Stimulated activated CD4-positive, alpha-beta T cell treated with anti-CD3 and anti-CD28 coated beads, Interleukin-4, amount 100 ng/mL, for 24 hours (primary cell): ENCODE data around the gene EBF3.

Experiments used
- DNase-seq: peaks from one replicate; pipeline ENCODE4 v3.0.0-alpha.2; 2020

EBF3 gene

DNA sequence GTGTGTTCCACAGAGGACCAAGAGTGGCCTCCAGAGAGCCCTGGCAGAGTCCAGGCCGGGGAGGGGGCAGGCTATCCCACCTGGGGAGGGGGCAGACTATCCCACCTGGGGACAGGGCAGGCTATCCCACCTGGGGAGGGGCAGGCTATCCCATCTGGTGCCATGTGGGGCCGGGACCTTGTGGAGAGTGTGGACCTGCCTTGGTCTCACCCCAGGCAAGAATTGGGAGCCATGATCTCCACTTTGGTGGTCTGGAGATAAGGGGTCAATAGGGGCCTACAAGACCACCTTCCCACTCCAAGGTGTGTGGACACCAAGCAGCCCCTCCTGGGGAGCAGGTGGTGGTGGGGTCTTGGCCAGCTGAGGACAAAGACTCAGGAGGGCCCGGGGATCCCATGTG lies 138.2 kb downstream of the EBF3 start:
- no peak for DNase-seq

DNA sequence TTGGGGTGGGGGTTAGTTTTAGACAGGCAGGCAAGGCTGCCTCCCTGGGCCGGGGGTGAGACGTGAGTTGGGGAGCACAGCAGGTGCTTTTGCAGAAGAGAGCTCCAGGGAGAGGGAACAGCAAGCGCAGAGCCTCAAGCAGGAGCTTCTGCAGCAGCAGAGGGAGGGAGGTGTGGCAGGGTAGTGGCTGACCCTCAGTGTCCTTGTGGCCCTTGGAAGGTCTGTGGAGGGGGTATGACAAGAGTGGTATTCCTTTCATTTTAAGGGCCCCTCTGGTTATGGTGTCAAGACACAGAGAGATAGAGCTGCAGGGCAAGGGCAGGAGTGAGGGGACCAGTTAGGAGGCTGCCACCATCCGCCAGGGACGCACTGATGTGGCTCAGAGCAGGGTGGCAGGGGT lies 138.9 kb downstream of the EBF3 start:
- DNase-seq: no peak

DNA sequence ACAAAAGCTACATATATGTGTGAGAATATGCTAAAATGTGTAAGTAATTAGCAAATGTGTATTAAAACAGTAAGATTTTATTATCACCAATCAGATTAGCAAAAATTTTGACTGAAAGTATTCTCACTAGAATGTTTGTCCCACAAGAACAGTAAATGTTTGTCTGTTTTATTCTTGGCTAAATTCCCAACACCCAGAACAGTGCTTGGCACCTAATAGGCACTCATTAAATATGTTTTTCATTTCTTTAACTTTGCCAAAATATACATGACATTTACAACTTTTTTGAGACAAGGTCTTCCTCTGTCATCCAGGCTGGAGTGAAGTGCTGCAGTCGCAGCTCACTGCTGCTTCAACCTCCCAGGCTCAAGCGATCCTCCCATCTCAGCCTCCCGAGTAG lies 143.6 kb downstream of the EBF3 start:
- DNase-seq: no peak

DNA sequence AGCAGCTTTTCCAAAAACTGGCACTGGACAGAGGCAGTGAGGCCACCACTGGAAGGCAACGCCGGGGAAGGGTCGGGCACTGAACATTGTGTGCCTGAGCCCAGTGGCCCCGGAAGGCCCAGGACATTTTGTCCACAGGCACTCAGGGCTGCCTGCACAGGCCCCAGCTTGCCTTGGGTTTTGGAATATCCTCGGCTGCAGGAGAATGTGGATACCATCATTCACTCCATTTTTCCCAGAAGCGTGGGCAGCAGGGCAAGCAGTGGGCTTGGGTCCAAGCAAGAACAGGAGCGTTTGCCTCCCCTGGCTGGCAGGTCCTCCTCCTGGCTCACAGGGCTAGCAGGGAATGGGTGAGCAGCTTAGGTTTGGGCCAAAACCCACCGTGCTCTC lies 147.4 kb downstream of the EBF3 start:
- no peak for DNase-seq

DNA sequence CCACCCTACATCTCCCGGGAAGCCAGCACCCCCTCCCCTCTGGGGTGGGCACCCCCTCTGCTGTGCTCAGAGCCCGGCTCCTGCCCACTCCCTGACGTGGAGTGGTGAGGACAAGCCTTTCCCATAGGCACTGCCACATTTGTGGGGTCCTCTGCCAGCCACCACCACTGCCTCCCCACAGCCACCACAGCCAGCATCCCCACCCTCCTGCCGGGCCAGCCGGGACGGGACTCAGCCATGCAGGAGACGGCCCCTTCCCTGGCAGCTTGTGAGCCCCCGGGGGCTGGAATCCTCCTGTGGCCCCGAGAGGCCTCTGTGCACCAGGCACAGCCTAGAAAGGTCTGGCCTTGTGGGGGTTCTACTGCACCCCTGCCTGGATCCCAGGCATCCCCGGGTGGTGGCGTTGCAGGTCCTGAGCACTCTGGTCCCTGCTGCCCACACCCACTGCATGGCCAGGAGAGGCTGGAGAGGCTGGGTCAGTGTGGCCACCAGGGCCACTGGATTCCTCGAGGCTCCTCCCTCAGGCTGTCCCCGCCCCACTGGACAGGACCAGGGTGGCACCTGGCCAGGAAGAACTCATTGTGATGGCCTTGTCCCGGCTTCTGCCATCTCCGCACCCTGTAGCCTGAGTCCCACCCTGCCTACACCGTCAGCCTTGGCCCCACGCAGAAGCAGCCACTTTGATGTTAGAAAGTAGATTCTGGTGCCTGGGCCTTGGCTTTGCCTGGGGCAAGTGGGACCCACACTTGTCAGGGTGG lies 148.0 kb downstream of the EBF3 start:
- DNase-seq: no peak

DNA sequence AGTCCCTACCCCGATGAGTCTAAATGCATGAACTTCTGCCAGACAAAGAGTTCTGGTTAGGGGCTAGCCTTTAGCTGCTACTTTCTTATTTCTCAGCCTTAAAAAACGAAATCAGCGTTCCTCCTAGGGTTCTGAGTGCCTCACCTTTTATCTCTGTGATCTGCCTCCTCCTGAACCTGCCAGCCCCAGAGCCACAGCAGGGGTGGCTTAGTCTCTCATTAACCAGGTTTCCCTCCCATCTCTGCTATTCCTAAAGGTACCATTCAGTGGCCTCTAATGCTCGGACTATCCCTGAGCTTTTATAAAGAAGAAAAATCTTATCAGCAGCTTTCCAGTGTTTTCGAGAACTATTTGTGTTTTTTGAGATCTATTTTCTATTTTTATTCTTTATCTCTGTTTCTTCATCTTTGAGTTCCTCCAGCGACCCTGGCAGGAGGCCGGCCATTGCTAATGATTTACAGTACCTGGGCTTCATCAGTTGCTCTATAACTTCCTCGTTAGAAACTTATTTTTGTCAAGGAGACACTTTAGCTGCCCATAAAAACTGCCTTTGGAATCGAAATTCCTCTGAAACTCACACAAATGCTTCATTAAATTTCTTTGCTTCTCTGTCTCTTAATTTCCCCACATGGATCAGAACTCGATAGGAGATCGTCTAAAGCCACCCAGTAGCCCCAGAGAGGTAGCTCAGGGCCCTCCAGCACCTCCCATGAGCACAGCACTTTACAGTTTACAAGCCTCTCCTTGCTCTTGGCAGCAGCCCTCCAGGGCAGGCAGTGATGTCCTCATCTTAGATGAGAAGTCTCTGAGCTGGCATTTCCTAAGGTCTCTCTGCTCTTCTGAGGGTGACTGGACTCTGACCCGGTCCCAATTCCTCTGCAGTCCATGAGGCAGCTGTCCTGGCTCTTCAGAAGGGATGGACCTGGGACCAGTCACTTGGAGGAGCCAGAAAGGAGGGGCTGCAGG lies 149.1 kb downstream of the EBF3 start:
- no peak for DNase-seq

DNA sequence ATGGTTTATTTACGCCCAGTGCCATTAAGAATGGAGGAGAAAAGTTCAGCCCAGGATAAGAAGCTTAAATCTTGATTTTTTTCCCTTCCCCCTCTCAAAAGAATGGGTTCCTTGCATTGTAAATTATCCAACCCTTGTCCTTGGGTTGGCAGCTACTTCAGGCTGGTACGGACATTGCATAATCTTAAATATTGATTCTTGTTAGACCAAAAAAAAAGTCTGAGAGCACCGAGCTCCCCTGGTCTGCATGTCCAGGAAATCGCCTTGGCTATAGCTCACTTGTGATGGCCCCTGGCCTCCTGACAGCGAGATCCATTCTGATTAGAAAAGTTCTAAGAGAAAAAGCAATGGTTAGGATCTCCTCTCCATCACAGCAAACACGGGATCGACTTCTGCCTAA lies 151.7 kb downstream of the EBF3 start:
- DNase-seq: no peak

DNA sequence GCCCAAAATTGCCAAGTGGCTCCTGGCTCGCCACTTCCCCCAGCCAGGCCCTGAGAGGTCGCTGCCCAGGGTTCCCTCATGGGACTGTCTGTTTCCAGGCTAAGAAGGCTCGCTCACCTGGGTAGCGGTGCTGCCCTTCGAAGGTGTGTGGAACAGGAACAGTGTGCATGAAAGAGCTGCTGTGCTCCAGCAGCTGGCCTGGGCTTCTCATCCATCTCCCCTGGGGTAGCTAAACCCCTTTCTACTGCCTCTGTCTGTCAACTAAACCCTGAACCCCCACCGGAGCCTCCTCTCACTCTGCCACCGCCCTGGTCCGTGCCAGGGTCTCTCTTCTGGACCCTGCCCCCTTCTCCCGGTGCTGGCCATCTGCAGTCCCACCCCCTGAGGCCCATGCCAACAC lies 152.9 kb downstream of the EBF3 start:
- DNase-seq: no peak

DNA sequence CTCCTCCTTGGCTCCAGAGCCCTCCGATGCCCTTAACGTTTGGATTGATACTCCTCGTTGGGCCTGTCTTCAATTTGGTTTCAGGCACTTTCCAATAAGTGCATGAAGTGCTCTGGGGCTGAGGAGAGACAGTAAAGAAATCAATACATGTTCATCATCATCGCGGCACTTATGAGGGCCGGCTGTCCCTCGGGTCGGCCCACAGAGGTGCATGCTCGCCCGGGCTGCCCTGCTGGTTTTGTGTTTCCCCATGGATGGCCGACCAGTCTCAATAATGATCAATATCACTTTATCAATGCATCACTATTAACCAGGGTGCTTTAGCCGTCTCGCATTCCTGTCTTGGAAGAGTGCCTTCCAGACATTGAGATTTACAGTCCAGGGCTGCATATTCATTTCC lies 154.2 kb downstream of the EBF3 start:
- DNase-seq: no peak

DNA sequence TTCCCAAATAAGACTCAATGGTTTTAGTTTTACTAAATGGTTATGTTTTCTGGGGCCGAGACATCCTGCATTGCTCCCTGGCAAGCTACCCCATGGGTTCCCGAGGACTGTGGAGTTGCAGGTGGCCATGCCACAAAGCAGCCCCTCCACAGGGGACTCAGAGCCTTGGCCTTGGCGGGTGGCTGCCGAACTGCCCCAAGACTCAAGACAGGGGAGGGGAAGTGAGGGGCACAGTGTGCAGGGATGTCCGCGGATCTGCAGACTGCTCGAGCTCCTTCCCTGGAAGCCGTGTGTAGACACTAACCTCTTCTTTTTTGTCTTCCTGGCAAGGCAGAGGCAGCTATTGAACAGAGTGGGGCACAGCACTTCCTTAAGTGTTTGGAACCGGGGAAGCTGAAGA lies 154.6 kb downstream of the EBF3 start:
- DNase-seq: no peak

DNA sequence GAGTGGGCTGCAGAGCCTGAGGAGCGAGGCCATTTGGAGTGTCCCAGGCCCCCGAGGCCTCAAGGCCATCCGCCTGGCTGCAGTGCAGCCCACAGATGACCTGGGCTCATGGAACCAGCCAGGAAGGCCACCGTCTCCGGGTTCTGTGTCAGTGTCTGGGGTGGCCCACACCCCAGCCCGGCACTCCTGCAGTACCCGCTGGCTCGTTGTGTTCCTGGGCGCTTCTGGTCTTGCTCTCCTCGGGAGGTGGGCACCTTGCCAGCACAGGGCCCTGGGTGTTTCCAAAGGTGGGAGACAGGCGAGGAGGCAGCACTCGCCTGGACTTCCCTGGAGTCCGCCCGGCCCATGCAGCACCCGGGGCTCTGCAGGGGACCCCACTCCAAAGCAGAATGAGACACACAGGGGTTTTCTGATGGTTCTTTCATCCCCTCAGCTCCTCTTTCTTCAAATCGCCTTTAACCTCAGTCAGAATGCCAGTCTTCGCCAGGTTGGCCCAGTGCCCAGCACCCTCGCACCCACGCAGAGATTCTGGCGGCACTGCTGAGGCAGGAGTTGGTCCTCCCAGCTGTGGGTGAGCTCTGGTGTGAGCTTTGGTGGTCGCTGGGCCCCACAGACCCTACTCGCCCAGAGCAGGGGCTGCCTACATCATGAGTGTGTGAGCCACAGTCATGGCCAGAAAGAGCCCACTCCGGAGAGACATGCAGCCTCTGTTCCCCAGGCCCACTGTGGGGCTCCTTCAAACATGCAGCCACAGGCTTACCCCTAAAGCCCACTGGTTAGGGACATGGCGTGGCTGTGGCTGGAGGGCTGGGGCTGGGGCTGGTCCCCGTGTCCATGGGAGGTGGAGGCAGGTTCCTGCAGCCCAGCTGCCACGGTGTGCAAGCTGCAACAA lies 155.7 kb downstream of the EBF3 start:
- no peak for DNase-seq

DNA sequence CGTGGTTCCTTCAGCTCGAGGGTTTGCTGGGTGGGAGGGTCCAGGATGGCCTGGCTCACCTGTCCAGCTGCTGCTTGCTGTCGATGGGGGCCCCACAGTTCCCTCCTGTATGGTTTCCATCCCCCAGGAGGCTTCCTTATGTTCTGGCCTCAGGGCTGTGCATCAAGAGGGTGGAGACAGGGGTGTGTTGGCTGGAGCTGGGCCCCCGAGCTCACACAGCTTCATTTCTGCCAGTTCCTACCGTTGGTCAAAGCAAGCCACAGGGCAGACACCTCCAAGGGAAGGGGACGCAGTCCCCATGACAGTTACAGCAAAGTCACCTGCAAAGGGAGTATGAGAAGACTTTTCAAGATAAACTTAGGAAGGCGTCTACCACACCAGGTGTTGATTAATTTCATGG lies 156.9 kb downstream of the EBF3 start:
- DNase-seq: no peak

DNA sequence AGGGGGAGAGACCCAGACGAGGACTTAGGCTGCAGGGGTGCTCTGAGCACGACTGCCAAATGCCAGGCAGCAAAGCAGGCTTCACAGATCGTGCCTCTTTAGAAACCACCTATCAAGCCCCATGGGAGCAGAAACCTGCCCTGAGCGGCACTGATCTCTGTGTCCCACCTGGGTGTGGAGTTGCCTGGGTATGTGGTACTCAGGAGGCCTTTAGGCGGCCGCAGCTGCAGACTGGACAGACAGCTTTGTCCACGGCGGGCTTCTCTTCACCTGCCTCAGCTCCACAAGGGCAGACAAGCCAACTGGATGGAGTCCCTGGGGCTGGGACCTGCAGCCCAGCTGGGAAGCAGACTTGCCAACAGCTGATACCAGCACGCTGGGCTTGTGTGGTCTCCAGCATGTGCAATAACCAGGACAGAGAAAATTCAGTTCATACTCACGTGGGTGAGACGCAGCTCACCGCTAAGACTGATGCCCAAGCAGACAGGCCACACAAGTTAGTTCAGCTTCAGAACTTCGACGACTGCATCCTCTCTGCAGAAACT lies 163.2 kb downstream of the EBF3 start:
- no peak for DNase-seq

DNA sequence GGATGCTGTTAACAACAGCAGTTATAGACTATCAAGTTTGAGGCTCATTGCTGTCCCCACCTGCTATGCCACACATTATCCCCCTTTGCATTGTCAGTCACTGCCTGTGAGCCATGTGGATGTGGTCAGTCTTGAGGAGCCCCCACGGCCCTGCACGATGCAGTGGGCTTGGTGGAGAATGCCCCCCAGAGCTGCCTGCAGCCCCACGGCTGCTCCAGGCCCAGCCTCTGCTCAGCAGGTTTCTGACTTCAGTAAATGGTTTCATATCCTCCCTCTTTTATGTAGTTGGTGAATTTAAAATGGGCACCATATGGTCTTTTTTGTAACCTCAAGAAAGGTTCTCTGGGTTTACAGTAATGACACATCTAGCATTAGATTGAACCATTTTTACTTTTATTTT lies 164.1 kb downstream of the EBF3 start:
- DNase-seq: no peak

DNA sequence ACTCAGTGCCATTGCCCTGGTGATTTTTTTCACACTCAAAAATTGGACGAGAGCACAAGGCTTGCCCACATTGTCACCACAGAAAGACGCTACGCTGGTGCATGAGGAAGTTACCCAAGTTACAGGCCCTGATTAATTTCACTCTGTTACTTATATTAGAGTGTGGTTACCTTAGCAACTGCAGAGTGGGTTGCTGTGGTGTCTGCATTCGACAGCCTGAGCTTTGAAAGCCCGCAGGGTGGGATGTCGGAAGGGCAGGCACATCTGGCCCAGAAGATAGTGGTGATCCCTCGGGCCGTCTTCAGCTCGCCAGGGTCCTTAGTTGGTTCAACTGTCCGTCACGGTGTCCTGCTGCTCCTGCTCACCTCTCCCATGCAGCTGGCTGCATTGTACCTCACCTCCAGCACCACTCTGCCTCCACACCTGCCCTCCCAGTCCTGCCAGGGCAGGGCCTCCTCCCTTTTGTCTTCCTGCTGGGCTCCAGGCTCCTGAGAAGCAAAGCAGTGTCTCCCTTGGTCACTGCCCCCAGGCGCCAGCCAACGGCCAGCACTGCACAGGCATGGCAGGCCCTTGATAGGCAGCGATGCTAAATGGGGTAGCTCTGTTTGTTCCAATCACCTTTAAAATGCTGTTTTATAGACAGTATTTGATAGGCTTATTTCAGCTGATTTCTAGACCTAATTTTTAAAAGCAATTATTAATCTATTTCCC lies 167.2 kb downstream of the EBF3 start:
- DNase-seq: no peak

DNA sequence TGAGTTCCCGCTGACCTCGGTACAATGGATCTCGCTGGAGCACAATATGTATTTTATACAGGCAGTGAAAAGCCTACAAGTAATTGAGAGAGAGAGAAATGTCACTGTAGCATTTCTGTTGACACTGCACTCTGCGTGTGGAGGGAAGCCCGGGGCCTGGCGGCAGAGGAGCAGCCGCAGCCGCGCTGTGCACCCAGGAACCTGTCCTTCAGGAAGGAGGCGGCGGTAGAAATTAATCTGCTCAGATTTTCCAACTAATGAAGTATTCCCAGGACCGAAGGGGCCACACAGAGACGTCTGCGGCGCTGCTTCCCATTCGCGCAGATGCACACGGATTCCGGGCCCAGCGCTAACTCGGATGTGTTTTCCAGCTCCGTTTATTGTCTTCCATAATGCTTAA lies 170.1 kb downstream of the EBF3 start:
- no peak for DNase-seq

DNA sequence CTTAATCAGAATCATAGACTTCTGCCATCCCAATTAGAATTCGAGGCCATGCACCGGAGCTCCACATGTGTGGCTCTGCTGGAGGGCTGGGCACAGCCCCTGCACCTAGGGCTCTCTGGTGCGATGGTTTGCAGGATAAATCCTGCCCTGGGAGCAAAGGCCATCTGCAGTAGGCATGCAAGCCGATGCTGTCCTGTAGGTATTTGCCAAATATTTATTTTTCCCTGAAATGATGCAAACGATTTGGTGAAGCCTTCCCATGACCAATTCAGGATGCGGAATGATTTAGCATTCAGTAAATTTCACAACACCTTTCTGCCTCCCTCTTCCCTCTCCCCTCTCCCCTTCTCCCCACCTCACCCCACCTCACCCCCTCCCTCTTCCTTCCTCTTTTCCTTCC lies 170.6 kb downstream of the EBF3 start:
- no peak for DNase-seq

DNA sequence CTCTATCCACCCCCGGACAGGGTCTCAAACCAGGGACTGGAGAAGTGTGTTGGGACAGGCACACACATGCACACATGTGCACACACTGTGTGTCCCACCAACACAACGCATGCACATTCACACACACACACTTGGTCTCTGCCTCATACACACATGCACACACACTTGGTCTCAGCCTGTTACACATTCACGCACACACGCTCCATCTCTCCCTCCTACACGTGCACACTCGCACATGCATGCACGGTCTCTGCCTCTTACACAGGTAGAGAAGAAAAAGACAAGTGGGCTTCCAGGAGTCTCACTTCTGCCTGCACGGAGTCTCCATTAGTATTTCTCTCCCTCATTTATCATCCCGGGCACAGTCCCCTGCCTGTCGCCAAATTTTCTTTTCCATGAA lies 171.2 kb downstream of the EBF3 start:
- DNase-seq: no peak

DNA sequence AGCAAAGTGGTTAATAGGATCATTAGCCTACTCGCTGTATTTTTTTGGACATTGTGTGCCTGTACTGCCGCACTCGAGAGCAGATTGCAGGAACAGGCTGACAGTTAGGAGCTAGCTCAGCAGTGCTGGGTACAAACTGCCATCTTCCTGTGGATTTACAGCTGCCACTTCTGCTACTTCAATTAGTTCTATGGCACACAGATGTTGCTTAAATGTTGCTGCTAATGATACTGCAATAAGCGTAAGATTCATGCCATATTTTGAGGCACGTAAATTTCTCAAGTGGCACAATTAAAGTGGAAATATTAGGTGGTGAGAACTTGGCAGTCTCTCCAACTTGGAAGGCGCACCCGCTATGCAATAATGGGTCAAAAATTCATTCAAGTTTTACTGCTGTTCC lies 171.9 kb downstream of the EBF3 start:
- no peak for DNase-seq

DNA sequence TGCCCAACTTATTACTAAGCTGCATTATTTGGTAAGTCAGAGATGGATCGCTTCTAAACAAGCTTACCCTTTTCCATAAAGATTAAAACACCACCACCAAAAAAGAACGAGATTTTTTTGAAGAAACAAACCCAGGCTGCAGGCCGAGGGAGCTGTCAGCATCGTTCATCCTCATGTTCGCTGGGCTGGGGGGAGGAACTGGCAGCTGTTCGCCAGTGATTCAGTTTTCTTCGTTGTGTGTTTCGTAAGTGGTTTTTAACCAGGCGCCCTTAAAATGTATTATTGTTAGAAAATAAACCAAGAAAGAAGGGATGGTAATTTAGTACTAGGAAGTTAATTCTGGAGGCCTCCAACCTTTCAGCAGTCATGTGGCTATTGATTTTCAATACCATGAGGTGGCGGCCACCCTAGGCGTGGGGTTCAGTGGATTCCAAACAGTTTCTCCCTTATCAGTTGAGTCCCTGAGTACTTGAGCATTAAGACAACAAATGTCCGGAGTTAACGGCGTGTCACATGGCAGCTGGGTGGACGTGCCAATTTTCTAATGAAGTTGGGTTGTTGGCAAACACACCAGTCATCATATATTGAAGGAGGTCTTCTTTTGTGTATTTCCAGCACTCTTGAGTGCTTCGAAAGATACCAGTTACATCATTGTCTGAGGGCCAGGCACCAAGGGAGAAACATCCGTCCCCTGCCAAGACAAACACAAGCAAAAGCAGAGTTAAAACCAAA lies 173.2 kb downstream of the EBF3 start:
- DNase-seq: no peak

DNA sequence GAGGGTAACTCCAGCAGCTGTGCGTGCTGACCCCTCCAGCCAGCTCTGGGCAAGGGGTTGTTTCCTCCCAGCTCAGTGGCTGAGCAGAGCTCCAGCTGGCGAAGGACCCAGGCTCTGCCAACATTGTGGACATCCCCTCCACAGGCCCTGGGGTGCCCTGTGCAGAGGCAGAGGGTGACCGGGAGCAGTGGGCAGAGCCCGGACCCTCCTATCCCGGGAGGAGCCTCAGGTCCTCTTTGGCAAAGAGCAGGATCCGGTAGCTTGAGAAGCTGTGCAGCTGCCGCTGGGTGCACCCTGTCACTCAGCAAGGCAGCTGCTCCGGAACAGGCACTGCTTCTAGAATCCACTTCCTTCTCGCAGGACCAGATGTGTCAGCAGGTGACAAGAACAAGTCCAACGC lies 175.9 kb downstream of the EBF3 start:
- no peak for DNase-seq

DNA sequence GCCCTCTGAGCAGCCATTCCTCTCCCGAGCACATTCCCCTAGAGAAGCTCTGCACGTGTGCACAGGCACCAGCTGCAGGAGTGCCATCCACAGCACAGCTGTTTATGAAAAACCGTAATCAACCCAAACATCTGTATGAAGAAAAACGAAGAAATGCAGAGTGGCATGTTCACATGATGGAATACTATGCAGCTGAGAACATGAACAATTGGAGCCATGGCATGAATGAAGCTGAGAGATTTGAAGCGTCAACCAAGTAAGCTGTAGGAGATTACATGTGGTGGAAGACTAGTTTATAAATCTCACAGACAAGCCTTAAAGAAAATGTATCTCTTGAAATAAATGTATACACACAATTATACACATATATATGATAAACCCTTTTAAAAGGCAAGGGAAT lies 176.5 kb downstream of the EBF3 start:
- DNase-seq: no peak
